ENCODE results near the gene MRPS6.
A peak's percentile ranks its signal among the peaks of the same experiment; 100 is the strongest.

The MRPS6 gene

DNA sequence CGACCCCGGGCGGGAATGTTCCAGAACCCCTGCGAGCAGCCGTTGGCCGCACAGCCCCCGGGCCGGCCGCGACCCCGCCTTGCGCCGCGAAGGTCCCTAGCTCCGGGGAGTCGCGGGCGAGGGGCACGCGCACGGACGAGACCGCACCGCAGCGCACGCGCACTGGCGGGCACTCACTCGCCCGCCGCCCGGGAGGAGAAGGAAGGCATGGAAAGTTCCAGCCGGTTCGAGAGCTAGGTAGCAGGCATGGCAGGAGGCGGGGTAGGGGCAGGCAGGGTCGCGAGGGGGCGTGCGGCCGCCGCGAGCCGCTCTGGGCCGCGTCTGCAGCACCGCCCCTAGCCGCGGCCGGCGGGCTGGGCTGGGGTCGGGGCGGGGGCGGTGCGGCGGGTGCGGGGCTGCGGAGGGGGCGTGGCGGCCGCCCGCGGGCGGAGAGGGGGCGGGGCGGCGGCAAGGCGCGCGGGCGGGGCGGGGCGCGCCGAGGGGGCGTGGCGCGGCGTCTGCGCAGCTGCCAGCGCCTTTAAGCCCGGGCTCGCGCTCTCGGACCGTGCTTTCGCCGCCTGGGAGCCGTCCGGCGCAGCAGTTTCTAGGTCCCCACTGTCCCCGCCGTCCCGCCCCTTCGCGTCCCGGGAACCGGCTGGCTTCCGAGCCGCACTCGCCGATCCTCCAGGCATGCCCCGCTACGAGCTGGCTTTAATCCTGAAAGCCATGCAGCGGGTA, at the start of gene MRPS6, which contains the start of gene SLC5A3:
Gene MRPS6 (plus strand): TSS at position 547 of the 717 bp plus-strand sequence. CDS start 123 bp downstream, at position 670.
Gene SLC5A3 (plus strand): TSS at position 547 of the 717 bp plus-strand sequence. CDS start 21,621 bp downstream, outside the sequence.
- peak; percentile 69 for DNase-seq

DNA sequence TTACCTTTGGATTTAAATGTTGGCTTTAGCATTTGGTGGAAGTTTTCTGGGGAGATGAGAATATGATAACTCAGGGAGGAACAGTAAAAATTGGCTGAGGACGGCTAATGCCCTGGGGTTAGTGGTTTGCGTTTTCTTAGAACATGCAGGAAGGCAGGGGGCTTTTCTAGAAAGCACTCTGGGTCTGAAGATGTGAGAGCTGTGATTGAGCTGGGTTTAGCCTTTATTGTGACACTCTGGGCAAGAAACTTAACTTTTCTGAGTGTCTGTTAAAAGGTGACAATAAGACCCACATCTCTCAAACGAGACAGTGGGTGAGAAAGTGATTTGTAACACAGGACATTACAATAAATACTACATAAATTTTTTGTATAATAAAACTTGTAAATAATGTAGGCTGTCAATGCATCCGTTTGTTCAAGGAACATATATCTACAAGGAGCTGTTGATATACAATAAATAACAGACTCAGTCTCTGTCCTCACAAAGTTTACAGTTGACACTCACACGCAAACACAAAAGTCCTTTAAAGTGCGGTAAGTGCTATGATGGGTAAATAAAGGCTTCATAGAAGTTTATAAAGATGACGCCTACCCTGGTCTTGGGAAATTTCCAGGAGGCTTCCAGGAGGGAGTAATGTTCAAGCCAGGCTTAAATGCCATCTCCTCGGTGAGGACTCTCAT, 49.5 kb upstream of the MRPS6 start:
- no peak for DNase-seq

DNA sequence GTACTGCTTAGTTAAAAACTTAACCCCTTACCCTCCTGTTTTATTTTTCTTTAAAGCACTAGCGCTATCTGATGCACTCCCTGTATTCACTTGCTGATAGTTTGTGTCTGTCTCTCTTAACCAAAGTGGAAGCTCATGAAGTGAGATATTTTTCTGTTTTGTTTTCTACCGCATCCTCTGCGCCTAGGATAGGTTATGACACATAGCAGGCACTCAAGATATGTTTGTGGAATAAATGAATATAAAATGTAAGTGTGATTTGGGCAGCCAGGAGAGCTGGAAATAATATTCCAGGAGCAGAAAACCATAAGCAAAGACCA, 49.0 kb upstream of the MRPS6 start:
- no peak for DNase-seq

DNA sequence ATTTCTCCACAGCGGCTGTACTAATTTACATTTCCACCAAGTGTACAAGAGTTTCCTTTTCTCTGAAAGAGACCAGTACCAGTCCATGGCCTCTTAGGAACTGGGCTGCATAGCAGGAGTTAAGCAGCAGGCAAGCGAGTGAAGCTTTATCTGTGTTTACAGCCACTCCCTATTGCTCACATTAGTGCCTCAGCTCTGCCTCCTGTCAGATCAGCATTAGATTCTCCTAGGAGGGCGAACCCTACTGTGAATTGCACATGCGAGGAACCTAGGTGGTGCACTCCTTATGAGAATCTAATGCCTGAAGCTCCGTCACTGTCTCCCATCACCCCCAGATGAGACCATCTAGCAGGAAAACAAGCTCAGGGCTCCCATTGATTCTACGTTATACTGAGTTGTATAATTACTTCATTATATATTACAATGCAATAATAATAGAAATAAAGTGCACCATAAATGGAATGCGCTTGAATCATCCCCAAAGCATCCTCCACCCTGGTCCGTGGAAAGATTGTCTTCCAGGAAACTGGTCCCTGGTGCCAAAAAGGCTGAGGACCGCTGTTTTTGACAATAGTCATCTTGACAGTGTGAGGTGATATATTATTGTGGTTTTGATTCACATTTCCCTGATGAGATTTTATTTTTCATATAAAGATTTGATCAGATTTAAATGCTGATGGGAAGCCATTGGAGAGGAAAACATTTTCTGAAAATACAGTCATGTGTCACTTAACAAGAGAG, 45.5 kb upstream of the MRPS6 start:
- DNase-seq = no peak

DNA sequence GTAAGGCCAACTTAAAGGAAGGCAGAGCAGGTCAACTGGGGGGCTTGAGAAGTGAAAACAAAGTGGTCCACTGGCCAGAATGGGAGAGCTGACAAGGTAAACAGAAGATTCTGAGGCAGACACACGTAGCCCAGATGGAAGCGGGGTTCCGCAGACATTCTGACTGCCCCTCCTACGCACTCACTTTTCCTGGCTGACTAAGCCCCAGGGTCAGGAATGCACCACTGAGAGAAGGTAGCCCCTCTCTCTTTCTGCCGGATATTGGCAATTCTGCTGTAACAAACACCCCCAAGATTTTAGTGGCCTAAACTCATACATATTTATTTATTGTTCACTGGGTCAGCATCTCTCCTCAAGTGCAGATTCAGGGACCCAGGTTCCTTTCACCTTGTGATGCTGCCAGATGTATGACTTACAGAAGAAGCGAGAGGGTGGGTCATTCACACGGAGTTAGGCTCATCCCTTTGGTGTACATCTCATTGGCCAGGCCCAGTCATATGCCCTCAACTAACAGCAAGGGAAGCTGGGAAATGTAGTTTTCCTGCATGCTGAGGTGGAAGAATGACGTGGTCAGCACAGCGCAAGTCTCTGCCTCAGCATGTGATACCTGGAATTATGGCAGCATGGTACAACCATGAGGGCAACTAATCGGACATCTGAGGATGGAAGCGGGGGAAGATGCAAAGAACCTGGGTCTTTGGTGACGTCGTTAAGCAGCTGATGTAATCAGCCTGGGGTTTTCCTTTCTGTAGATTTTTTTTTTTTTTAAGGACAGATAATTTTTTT, 43.4 kb upstream of the MRPS6 start:
- peak; percentile 27 for DNase-seq

DNA sequence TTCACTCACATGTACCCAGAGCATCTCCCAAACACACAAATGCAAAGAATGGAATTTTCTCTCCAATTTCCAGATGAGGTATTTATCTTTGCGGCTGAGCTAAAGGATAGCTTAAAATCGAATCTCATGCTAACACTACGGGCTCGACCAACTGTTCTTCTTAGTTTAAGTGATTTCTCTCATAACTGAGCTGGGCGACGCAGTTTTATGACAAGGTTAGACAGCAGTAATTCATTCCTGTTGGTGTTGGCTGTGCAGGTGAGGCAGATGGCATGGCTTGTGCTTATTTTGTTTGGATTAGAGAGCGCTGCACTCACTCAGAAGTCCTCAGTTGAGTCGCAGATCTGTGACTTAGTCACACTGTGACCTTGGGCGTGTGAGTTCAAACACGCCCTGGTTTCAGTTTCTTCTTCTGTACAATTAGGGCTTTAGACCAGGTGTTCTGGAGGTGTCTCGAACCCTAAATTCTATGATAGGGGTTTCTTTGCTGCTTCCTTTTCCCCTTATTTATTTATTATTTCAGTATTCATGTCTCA, 41.5 kb upstream of the MRPS6 start:
- DNase-seq = no peak

DNA sequence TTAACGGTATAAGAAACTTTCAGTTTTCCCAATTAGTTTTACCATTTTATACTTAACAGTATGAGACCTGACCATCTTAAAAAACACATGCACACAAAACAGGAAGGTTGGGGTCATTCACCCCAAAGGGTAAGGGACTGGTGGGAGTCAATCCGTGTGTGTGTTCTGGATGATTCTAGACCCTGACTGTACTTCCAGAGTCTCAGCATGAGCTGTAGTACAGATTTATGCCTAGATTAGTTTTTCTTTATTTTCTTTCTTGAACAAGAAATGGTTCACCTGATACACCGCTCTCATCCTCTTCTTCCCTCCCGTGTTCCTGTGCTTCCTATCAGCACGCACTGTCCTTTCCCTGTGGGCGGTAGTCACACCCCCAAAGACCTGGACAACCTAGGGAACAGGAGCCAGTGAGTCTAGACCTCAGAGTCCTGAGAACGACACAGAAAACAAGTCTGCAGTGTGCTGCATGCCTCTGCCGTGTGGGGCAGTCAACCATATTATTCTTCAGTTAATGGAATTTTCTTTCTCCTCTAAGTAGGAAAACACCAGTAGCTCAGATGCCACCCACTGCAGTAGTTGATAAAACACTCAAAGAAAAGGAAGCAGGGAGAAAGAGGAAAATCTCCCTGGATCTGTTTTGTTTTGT, 38.9 kb upstream of the MRPS6 start:
- no peak for DNase-seq

DNA sequence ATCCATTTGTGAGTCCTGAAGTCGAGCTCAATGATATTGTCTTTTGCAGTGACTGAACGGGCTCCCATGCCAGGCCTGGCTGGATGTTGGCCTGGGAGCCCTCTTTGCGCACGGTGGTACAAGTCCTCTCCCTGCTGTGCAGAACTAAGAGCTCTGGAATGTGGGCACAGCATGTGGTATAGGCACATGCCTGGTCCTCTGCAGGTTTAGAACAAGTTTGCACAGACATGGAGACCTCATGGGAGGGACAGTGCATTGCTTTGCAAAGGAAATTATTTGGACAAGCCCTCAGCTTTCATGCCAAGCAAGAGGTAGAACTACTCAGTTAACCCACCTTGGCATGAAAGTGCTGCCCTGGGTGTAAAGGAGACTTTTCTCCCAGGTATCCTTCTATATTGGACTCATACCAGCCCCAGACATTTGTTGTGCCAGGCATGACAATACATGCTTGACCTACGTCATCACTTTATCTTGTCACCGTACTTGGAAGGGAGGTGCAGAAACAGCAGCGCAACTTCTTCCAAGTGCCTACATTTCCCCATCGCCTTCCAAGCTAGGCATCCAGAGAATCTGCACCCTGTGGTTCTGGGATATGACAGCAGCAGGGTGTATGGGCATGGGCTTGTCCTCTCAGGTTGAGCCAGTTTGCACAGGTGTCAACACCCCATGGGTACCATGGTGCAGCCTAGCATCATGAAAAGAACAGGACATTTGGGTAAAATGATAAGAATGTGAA, 37.6 kb upstream of the MRPS6 start:
- no peak for DNase-seq

DNA sequence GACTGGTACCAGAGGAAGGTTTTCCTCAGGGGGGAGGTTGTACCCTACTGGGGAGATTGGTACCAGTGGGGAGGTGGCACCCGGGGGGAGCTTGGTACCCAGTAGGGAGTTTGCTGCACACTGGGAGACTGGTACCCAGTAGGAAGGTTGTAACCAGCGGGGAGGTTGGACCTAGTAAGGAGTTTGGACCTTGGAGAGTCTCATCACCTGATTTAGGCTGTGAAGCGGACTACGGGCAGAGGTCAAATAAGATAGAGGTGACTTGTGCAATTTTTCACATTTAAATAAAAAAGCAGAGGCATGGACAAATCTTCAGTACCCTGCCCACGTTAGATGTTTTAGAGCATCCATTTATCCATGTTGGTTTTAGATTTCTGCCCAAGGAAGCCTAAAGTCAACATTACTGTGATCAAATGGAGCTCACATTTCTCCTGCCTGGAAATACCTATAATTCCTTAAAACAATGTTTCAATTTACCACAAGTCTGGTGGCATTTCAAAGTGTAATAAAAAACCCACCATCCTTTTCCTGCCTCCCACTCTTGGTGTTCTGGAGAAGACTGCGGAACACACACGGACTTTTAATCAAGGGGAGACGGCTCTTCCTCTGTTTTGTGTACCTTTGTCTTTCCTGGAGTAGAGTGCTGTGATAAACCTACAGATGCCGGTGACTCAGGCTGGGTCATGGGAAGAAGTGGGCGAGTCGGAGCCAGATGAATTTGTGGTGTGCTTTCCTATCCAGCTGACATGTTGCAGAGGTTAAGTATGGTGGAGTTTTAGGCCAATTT, 36.2 kb upstream of the MRPS6 start:
- DNase-seq = no peak

DNA sequence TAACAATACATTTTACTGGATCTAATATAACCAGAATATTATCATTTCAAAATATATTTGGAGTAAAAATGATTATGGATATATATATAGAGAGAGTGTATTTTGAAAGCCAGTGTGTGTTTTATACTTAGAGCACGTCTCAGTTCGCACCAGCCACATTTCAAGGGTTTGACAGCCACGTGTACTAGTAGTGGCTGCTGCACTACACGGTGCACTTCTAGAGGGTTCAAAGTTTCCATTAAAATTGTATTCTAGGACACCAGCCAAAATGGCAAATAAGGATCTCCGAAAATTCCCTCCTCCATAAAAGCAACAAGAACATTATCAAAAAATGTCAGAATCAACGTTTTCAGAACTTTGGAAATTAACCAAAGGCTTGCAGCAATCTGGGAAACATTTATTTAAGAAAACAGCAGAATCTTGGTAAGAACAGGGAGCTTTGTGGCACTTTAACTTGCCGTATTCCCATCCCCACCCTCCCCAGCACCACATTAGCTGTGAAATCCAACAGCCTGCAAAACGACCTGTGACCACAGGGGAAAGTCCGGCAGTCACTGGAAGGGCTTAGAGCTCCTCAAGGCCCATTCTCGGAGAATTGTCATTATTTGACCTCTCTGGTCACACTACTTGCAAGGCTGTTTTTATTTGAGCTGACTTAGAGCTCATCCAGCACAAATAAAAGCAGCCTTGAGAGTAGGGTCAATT, 33.5 kb upstream of the MRPS6 start:
- DNase-seq = no peak

DNA sequence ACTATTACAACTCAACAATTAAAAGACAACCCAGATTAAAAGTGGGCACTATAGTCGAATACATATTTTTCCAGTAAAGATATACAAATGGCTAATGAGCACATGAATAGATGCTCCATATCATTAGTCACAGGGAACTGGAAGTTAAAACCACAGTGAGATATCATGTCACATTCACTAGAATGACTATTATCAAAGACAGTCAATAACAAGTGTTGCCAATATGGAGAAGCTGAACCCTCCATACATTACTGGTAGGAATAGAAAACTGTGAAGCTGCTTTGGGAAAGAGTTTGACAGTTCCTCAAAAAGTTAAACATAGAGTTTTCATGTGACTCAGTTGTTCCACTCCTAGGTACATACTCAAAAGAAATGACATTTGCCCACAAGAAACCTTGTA, 30.6 kb upstream of the MRPS6 start:
- no peak for DNase-seq

DNA sequence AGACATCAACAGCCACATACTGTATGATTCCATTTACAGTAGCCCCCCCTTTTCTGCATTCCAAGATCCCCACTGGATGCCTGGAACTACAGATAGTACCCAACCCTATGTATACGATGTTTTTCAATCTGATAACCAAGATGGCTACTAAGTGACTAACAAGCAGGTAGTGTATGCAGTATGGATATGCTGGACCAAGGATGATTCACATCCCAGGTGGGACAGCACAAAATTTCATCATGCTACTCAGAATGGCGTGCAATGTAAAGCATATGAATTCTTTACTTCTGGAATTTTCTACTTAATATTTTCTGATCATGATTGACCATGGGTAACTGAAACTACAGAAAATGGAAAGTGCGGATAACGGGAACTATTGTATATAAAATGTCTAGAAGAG, 30.0 kb upstream of the MRPS6 start:
- DNase-seq = no peak

DNA sequence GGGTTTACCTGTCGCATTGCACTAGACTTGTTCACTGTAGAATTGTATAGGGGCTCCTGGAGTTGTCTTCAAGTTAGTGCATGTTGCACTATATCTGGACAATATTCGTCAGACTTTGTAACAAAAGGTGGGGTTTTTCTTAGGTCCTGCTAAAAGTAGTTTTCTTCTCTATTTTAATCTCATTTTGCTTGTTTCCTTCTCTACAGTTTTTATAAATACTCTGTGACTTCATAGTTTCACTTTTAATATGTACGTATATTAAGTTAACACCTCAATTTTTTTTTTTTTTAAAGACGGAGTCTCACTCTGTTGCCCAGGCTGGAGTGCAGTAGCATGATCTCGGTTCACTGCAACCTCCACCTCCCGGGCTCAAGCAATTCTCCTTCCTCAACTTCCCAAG, 26.5 kb upstream of the MRPS6 start:
- DNase-seq = no peak

DNA sequence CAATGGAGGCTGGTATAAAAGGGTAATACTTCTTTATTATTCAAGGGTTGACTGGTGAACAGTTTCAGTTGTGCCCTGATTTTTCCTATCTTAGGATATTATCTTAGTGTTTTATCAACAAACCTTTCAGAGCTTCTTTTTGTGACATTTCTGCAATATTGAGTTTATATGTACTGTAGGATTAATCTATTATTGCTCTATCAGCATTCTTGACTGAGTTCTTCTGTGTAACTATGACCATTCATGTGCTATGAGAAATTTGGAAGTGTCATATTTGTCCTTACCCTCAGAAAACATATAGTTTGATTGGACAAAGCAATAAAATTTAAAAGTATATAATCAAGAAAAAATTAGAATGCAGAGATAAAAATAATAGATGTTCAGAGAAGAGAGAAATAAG, 25.5 kb upstream of the MRPS6 start:
- no peak for DNase-seq

DNA sequence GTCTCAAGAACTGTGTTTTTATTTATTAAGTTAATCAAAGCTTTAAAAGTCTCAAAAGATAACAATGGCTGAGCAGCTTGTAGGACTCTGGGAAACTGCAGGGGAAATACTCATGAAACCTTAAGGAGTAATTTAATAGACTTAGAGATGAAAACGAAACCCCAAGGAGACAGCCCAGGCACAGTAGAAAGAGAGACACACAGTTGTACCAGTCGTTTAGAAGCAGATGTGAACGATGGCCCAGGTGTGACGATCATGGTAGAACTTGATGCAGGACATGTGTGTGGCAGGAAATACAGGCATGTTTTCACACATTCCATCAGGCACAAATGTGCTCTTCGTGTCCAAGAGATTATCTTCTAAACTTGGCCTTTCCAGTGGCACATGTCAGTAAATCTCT, 21.2 kb upstream of the MRPS6 start:
- DNase-seq = no peak

DNA sequence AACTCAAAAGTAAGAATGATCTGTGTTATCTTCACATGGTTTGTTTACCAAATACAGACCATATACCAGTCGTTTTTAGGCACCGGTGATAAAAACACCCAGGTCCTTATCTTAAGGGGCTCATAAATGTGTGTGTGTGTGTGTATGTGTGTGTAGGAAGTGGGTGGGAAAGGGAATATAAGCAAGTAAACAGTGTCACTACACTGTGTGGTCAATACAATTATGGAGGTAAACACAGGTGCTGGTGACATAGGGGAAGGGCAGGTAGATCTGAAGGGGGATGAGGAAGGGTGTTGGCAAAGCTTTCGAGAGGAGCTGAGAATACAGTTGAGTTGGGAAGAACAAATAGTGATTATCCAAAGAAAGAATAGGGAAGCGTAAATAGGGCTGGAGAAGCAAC, 19.1 kb upstream of the MRPS6 start:
- no peak for DNase-seq

DNA sequence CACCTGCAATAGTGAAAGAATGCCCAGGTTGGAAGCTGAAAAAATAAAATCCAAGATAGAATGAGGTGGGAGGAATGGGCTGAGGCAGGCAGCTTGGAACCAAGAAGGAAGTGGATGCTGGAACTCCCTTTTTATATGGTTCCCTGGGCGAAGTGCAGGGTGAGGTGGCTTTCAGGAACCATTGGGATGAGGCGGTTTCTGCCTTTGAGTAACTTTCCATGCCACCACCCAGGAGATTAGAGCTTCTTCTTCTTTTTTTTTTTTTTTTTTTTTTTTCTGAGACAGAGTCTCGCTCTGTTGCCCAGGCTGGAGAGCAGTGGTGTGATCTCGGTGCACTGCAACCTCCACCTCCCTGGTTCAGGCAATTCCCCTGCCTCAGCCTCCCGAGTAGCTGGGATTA, 17.8 kb upstream of the MRPS6 start:
- no peak for DNase-seq

DNA sequence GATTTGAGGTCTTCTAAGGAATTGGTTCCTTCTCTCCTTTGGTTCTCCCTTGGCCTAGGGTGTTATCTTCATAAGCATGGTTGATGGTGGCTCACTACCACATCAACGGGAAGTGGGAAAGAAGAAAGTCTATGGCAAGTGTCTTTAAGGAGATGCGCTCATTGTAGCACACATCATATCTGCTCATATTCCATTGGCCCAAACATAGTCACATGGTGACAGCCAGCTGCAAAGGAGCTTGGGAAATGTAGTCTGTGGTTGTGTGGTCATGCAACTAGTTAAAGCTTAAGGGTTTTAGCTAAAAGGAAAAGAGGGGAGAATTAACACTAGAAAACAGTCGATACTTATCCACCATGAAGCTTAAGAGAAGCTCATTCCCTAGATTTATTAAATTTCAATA, 11.4 kb upstream of the MRPS6 start:
- no peak for DNase-seq

DNA sequence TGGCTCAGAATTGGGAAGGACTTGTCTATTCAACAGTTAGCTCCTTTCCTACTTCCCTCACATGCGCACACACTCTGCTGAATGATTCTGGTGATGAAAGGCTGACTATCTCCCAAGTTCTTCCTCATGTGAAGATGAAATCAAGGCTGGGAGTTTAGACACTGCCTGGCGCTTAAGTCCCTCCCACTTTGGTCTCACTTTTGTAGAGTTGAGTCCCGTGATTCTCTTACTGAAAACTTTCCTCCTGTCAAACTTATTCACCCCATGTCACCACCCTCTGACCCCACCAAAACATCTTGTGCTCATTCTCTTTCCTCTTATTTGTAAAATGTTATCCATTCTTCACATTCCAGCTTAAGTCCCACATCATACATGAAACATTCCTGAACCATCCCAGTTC, 8.4 kb upstream of the MRPS6 start:
- no peak for DNase-seq

DNA sequence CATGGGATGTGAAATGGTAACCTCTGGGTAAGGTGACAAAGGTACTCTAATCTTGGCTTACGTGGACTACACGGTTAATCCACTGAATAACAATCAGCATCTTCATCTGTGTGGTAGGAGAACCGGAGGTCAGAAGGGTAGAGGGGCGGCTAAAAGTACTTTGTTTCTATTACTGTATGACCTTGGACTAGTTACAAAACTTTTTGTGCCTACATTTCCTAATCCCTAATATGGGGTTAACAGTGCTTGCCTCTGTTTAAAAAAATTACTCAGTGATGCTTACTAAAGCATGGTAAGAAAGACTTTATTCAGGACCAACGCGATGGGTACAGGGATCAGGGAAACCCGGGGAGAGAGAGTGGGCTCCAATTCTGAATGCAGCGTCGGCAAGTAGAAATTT, 1.7 kb upstream of the MRPS6 start:
- DNase-seq = no peak
